Panc1 (cell line): ENCODE data around the gene CDKAL1. TPM values are rescaled to one million over a fixed set of nuclear protein-coding genes. Genes with fewer than 3 reads are reported as not detected.

Experiments used
- ATAC-seq: fragments of 200-7000 bp; cut with Tn5 transposase; 2 replicates; pipeline ENCODE4 v1.9.1; 2020; ENCODE audit warnings: mild to moderate bottlenecking, moderate library complexity
- BruUV-seq: library from RNA; stranded (reverse); fragments of 400-500 nt; replicated peaks from 2 replicates; lab custom pipeline; 2021; lab: Mats Ljungman, UMichigan
- CTCF ChIA-PET: fragments of 300-600 bp; sonication (Branson Sonifier 250); formaldehyde crosslinking; loops from one replicate; lab custom pipeline; 2022; ENCODE audit warnings: antibody characterized with exemption; lab: Charles Lee
- POLR2A ChIA-PET: fragments of 300-600 bp; sonication (Branson Sonifier 250); formaldehyde crosslinking; loops from one replicate; lab custom pipeline; 2022; ENCODE audit warnings: antibody characterized with exemption; lab: Charles Lee
- DNase-seq: peaks from one replicate; pipeline ENCODE4 v3.0.0-alpha.2; 2010; ENCODE audit warnings: low read depth, low spot score
- H3K27ac ChIP-seq: 2 replicates; pipeline ENCODE4 v1.5.1; 2011; ENCODE audit warnings: mild to moderate bottlenecking, low read length, inconsistent platforms
- H3K27me3 ChIP-seq: fragments of 200-500 bp; sonication (Bioruptor generic); 2 replicates; pipeline ENCODE4 v1.6.0; 2014; ENCODE audit warnings: low read length, inconsistent platforms; ENCODE audit not compliant: control insufficient read depth, insufficient read depth
- H3K36me3 ChIP-seq: fragments of 200-500 bp; sonication (Bioruptor generic); 2 replicates; pipeline ENCODE4 v1.5.1; 2014; ENCODE audit warnings: inconsistent platforms, mild to moderate bottlenecking, low read length, moderate library complexity; ENCODE audit not compliant: control insufficient read depth, insufficient read depth
- H3K4me1 ChIP-seq: 2 replicates; pipeline ENCODE4 v1.5.1; 2011; ENCODE audit warnings: inconsistent platforms, mild to moderate bottlenecking, low read length, moderate library complexity; ENCODE audit not compliant: control insufficient read depth, insufficient read depth
- H3K4me3 ChIP-seq, 2 experiments: 2 replicates each; pipeline ENCODE4 v1.5.1; 2011 to 2012; ENCODE audit warnings: low read depth in 2 of 2, low read length in 2 of 2, mild to moderate bottlenecking in 2 of 2, inconsistent platforms in 1 of 2, moderate library complexity in 1 of 2
- H3K9me3 ChIP-seq: fragments of 200-500 bp; sonication (Bioruptor generic); 2 replicates; pipeline ENCODE4 v1.5.1; 2014; ENCODE audit warnings: low read depth, mild to moderate bottlenecking, inconsistent platforms, low read length, moderate library complexity; ENCODE audit not compliant: control insufficient read depth, insufficient read depth
- POLR2AphosphoS5 ChIP-seq: IDR thresholded peaks from 2 replicates; pipeline ENCODE4 v1.6.1; 2012; ENCODE audit warnings: mild to moderate bottlenecking, low read depth, low read length, moderate library complexity
- SIN3A ChIP-seq: IDR thresholded peaks from 2 replicates; pipeline ENCODE4 v1.6.1; 2012; ENCODE audit warnings: low read depth, mild to moderate bottlenecking, low read length, moderate library complexity, borderline replicate concordance; ENCODE audit not compliant: insufficient read depth
- TCF7L2 ChIP-seq: IDR thresholded peaks from 2 replicates; pipeline ENCODE4 v1.6.1; 2011; ENCODE audit warnings: mild to moderate bottlenecking, low read depth, low read length, inconsistent platforms
- in situ Hi-C: cut with HindIII; loops from 2 replicates; pipeline ENCODE4 v1.10.0; 2016; ENCODE audit warnings: low sequenced_read_pairs, low pct_unique_long_range_greater_than_20kb
- intact Hi-C: fragments of 100-400 bp; cut with micrococcal nuclease; formaldehyde crosslinking; loops from one replicate; pipeline ENCODE4 v1.10.0; 2022; ENCODE audit not compliant: unreplicated experiment
- total RNA-seq: library from RNA; stranded (reverse); gene quantifications from one replicate; pipeline ENCODE4 v1.2.1, GENCODE V29; 2021; ENCODE audit not compliant: unreplicated experiment
- TF ChIP-seq, protein P1 (sequence below): fragments of 450-650 bp; IDR thresholded peaks from 2 replicates; pipeline ENCODE4 v1.5.1; 2017; ENCODE audit warnings: mild to moderate bottlenecking
- TF ChIP-seq, protein P2 (sequence below), 2 experiments: IDR thresholded peaks; 2 replicates each; pipeline ENCODE4 v1.6.1; 2011 to 2012; ENCODE audit warnings: low read depth in 2 of 2, control low read depth in 1 of 2, low read length in 1 of 2, mild to moderate bottlenecking in 1 of 2, moderate library complexity in 1 of 2; ENCODE audit not compliant: insufficient read depth in 1 of 2

The CDKAL1 gene
- total RNA-seq, 1 experiment from 2014 or later = 14.5 TPM

DNA sequence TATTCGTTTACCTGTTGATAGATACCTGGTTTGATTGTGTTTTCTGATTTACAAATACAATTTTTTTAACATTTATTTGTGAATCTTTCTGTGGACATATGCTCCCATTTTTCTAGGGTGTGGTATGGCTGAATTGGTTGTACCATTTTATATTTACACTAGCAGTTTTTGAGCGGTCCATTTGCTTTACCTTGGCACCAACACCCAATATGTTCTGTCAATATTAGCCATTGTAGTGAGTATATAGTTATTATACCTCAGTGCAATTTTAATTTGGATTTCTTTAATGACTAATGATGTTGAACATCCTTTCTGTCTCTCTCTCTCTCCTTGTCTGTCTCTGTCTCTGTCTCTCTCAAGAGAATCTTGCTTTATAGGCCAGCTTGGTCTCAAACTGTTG is 278.5 kb downstream of the CDKAL1 start:
- H3K4me1 ChIP-seq = peaks cover 9% of the 10 kb centered on the region; the same call in 1 of the 2 replicates
- no peak overlapping the region for H3K4me3 ChIP-seq
- no TSS peak for BruUV-seq
- TF ChIP-seq, protein P1, sequence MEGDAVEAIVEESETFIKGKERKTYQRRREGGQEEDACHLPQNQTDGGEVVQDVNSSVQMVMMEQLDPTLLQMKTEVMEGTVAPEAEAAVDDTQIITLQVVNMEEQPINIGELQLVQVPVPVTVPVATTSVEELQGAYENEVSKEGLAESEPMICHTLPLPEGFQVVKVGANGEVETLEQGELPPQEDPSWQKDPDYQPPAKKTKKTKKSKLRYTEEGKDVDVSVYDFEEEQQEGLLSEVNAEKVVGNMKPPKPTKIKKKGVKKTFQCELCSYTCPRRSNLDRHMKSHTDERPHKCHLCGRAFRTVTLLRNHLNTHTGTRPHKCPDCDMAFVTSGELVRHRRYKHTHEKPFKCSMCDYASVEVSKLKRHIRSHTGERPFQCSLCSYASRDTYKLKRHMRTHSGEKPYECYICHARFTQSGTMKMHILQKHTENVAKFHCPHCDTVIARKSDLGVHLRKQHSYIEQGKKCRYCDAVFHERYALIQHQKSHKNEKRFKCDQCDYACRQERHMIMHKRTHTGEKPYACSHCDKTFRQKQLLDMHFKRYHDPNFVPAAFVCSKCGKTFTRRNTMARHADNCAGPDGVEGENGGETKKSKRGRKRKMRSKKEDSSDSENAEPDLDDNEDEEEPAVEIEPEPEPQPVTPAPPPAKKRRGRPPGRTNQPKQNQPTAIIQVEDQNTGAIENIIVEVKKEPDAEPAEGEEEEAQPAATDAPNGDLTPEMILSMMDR = no peak
- TF ChIP-seq TCF7L2 (no peak), SIN3A (no peak), POLR2AphosphoS5 (no peak)
- TF ChIP-seq, protein P2, sequence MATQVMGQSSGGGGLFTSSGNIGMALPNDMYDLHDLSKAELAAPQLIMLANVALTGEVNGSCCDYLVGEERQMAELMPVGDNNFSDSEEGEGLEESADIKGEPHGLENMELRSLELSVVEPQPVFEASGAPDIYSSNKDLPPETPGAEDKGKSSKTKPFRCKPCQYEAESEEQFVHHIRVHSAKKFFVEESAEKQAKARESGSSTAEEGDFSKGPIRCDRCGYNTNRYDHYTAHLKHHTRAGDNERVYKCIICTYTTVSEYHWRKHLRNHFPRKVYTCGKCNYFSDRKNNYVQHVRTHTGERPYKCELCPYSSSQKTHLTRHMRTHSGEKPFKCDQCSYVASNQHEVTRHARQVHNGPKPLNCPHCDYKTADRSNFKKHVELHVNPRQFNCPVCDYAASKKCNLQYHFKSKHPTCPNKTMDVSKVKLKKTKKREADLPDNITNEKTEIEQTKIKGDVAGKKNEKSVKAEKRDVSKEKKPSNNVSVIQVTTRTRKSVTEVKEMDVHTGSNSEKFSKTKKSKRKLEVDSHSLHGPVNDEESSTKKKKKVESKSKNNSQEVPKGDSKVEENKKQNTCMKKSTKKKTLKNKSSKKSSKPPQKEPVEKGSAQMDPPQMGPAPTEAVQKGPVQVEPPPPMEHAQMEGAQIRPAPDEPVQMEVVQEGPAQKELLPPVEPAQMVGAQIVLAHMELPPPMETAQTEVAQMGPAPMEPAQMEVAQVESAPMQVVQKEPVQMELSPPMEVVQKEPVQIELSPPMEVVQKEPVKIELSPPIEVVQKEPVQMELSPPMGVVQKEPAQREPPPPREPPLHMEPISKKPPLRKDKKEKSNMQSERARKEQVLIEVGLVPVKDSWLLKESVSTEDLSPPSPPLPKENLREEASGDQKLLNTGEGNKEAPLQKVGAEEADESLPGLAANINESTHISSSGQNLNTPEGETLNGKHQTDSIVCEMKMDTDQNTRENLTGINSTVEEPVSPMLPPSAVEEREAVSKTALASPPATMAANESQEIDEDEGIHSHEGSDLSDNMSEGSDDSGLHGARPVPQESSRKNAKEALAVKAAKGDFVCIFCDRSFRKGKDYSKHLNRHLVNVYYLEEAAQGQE (IDR thresholded peaks at IDR 0.05; ENCODE audit: insufficient read depth in 1 of 2, low read depth in 2 of 2, low read length in 1 of 2) = no peak
- DNase-seq (no peak), ATAC-seq (no peak)
- H3K9me3 ChIP-seq = no peaks in the 10 kb centered on the region
- in situ Hi-C loops = no loop called here
- ChIA-PET POLR2A (no interaction called here), CTCF (no interaction called here)
- no peaks in the 10 kb centered on the region for H3K27me3 ChIP-seq
- intact Hi-C loops = no loop called here
- no peak overlapping the region for H3K27ac ChIP-seq
- H3K36me3 ChIP-seq = no peaks in the 10 kb centered on the region

DNA sequence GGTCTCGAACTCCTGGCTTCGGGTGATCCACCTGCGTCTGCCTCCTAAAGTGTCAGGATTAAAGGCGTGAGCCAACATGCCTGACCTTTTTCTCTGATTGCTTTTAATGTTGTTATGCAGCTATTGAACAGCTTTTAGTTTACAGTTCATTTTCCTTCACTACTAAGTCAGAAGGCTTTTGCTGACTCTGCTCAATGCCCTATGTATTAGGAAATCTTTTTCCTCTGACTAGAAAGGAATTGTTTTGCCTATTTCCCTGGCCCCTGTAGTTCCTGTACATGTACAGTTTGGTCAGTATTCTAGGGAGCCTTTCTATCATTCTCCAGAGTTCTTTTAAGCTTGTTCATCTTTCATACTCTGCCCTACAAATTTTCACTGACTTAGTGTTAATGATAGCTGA is 280.2 kb downstream of the CDKAL1 start:
- TF ChIP-seq POLR2AphosphoS5 = no peak
- TF ChIP-seq, protein P2 (IDR thresholded peaks at IDR 0.05; ENCODE audit: insufficient read depth in 1 of 2, low read depth in 2 of 2, low read length in 1 of 2) = no peak
- no peak for TF ChIP-seq SIN3A
- TF ChIP-seq TCF7L2 = no peak
- TF ChIP-seq, protein P1 = no peak
- no peak overlapping the region for H3K4me3 ChIP-seq
- no peaks in the 10 kb centered on the region for H3K27me3 ChIP-seq
- H3K27ac ChIP-seq = no peak overlapping the region
- H3K9me3 ChIP-seq = no peaks in the 10 kb centered on the region
- in situ Hi-C loops (no loop called here), intact Hi-C loops (no loop called here)
- DNase-seq (no peak), ATAC-seq (no peak)
- ChIA-PET POLR2A (no interaction called here), CTCF (no interaction called here)
- no peaks in the 10 kb centered on the region for H3K36me3 ChIP-seq
- peaks cover 9% of the 10 kb centered on the region; the same call in 1 of the 2 replicates for H3K4me1 ChIP-seq
- no TSS peak for BruUV-seq
